K562 (cell line): ENCODE measurements around the gene SLC40A1. TPM values are rescaled to one million over a fixed set of nuclear protein-coding genes. Genes with fewer than 3 reads are reported as not detected.

ENCODE experiments used
- BACH1 ChIP-seq: fragments of 200-800 bp; sonication (Bioruptor generic); IDR thresholded peaks from 2 replicates; pipeline ENCODE4 v1.6.1; 2016; ENCODE audit warnings: missing genetic modification characterization, missing compliant biosample characterization
- CEBPZ ChIP-seq: fragments of 150-350 bp; IDR thresholded peaks from 2 replicates; pipeline ENCODE4 v1.6.1; 2014; ENCODE audit warnings: low read depth, mild to moderate bottlenecking, low read length, borderline replicate concordance
- CLOCK ChIP-seq: fragments of 250-450 bp; sonication (Bioruptor Pico); IDR thresholded peaks from 2 replicates; pipeline ENCODE4 v1.4.0; 2020; ENCODE audit warnings: mild to moderate bottlenecking, moderate library complexity, borderline replicate concordance
- CREB3 ChIP-seq: fragments of 450-650 bp; conservative IDR thresholded peaks from 2 replicates; pipeline ENCODE4 v1.6.1; 2016; ENCODE audit warnings: missing genetic modification characterization, low read depth, mild to moderate bottlenecking, missing compliant biosample characterization, moderate library complexity
- DNMT1 ChIP-seq: fragments of 450-650 bp; IDR thresholded peaks from 2 replicates; pipeline ENCODE4 v1.6.1; 2016; ENCODE audit warnings: antibody characterized with exemption, mild to moderate bottlenecking
- EP300 ChIP-seq: IDR thresholded peaks from 2 replicates; pipeline ENCODE4 v1.6.1; 2012; ENCODE audit warnings: low read length, improper control_type of control experiment
- HES1 ChIP-seq: fragments of 450-650 bp; IDR thresholded peaks from 2 replicates; pipeline ENCODE4 v1.6.1; 2016; ENCODE audit warnings: low read depth, mild to moderate bottlenecking, moderate library complexity
- LARP7 ChIP-seq: fragments of 450-650 bp; IDR thresholded peaks from 2 replicates; pipeline ENCODE4 v1.6.1; 2016
- MXI1 ChIP-seq: IDR thresholded peaks from 2 replicates; pipeline ENCODE4 v1.6.1; 2011; ENCODE audit warnings: low read depth, mild to moderate bottlenecking, improper control_type of control experiment, low read length
- MYBL2 ChIP-seq, 2 experiments: fragments of 450-650 bp in 1 of 2; sonication (generic) in 1 of 2; formaldehyde crosslinking in 1 of 2; IDR thresholded peaks; 2 replicates each; pipeline versions ENCODE4 v1.6.1 to v1.8.1; 2017 to 2022; ENCODE audit warnings: borderline replicate concordance in 1 of 2, inconsistent platforms in 1 of 2, low read depth in 1 of 2, mild to moderate bottlenecking in 1 of 2, missing genetic modification reagents in 1 of 2, moderate library complexity in 1 of 2
- NONO ChIP-seq, 2 experiments: fragments of 200-400 bp in 1 of 2; fragments of 450-650 bp in 1 of 2; formaldehyde crosslinking in 1 of 2; IDR thresholded peaks; 2 replicates each; pipeline ENCODE4 v1.6.1; 2017; ENCODE audit warnings: low read depth in 2 of 2, mild to moderate bottlenecking in 2 of 2, moderate library complexity in 2 of 2, low read length in 1 of 2
- PKNOX1 ChIP-seq: fragments of 450-650 bp; IDR thresholded peaks from 2 replicates; pipeline ENCODE4 v1.6.1; 2016
- POLR2B ChIP-seq: fragments of 450-650 bp; IDR thresholded peaks from 2 replicates; pipeline ENCODE4 v1.6.1; 2018; ENCODE audit warnings: low read depth; ENCODE audit not compliant: partially characterized antibody
- PTBP1 ChIP-seq: fragments of 200-400 bp; formaldehyde crosslinking; IDR thresholded peaks from 2 replicates; pipeline ENCODE4 v1.6.1; 2017; ENCODE audit warnings: low read depth, low read length
- RBM15 ChIP-seq: fragments of 200-400 bp; formaldehyde crosslinking; IDR thresholded peaks from 2 replicates; pipeline ENCODE4 v1.6.1; 2018; ENCODE audit warnings: mild to moderate bottlenecking, low read length, moderate library complexity; ENCODE audit not compliant: insufficient read depth
- ZBTB9 ChIP-seq: fragments of 450-650 bp; formaldehyde crosslinking; IDR thresholded peaks from 2 replicates; pipeline ENCODE4 v1.4.0; 2020; ENCODE audit warnings: mild to moderate bottlenecking, moderate library complexity
- polyA plus RNA-seq, 8 experiments: library from polyadenylated mRNA; depleted of rRNA in 4 of 8; stranded (reverse) in 5 of 8; unstranded in 3 of 8; fragments of >200 nt; fragmentation: Nextera tagmentation in 2 of 8; fragmentation: Illumina TruSeq in 1 of 8; extraction: Ambion mirVana in 2 of 8; extraction: Trizol in 1 of 8; gene quantifications; 2 replicates each; pipeline versions ENCODE4 v1.2.1 to v1.2.3, GENCODE V29; 2011 to 2014; ENCODE audit warnings: inconsistent platforms in 1 of 8, missing spikeins in 1 of 8
- total RNA-seq, 7 experiments: library from RNA; depleted of rRNA in 6 of 7; stranded (reverse); fragments of >200 nt in 6 of 7; fragmentation: Illumina TruSeq in 2 of 7; extraction: Trizol in 2 of 7; gene quantifications; 2 replicates each; pipeline versions ENCODE4 v1.2.1 to v1.2.3, GENCODE V29; 2011 to 2021; ENCODE audit warnings: low replicate concordance in 1 of 7

SLC40A1 gene
- total and polyA plus RNA-seq, 9 of the 15 experiments (the other 6 are each of a cell fraction or from before 2014, with no cell fraction given) = 42.2 to 95.9 (median 54.9) TPM

- no peak for TF ChIP-seq RBM15
- no peak for TF ChIP-seq BACH1 (tag)
- TF ChIP-seq PTBP1 = no peak
- TF ChIP-seq MYBL2 (IDR thresholded peaks at IDR 0.05; ENCODE audit: low read depth) = no peak
- TF ChIP-seq MYBL2 (CRISPR knock-in tag; IDR thresholded peaks at IDR 0.05; ENCODE audit: borderline replicate concordance) = no peak
- TF ChIP-seq HES1 = no peak
- TF ChIP-seq ZBTB9 = 0 out of 2 replicates have a peak, but pooled peaks have one; percentile 21
- TF ChIP-seq LARP7 = no peak
- TF ChIP-seq MXI1 = no peak
- no peak for TF ChIP-seq NONO (IDR thresholded peaks at IDR 0.05; ENCODE audit: low read depth in 2 of 2, low read length in 1 of 2)
- no peak for TF ChIP-seq DNMT1
- TF ChIP-seq PKNOX1 = no peak
- peak; percentile 50; the same call in 1 of the 2 replicates for TF ChIP-seq EP300
- no peak for TF ChIP-seq POLR2B
- no peak for TF ChIP-seq CREB3
- TF ChIP-seq CEBPZ = no peak
- no peak for TF ChIP-seq CLOCK (CRISPR knock-in tag)
Measured at GRCh38 chr2:189580241-189580651, 340 bp downstream of the SLC40A1 start (continued).
